HUES48 (cell line): ENCODE measurements around the gene ABCG8.

Experiments
- H3K27ac ChIP-seq: one replicate; pipeline ENCODE4 v1.7.0; 2013; ENCODE audit warnings: low read depth, low read length, inconsistent platforms
- H3K27me3 ChIP-seq: 2 replicates; pipeline ENCODE4 v1.6.1; 2013; ENCODE audit warnings: mild to moderate bottlenecking, low read length; ENCODE audit not compliant: control insufficient read depth, insufficient read depth
- H3K36me3 ChIP-seq: 2 replicates; pipeline ENCODE4 v1.6.1; 2013; ENCODE audit warnings: low read length; ENCODE audit not compliant: control insufficient read depth, insufficient read depth
- H3K4me1 ChIP-seq: 2 replicates; pipeline ENCODE4 v1.6.1; 2013; ENCODE audit warnings: mild to moderate bottlenecking, low read length; ENCODE audit not compliant: control insufficient read depth, insufficient read depth
- H3K4me3 ChIP-seq: 2 replicates; pipeline ENCODE4 v1.5.1; 2013; ENCODE audit warnings: mild to moderate bottlenecking, low read depth, low read length
- H3K9ac ChIP-seq: 2 replicates; pipeline ENCODE4 v1.6.1; 2013; ENCODE audit warnings: mild to moderate bottlenecking, low read depth, low read length, moderate library complexity
- H3K9me3 ChIP-seq: 2 replicates; pipeline ENCODE4 v1.6.1; 2013; ENCODE audit warnings: low read length; ENCODE audit not compliant: control insufficient read depth, insufficient read depth

The ABCG8 gene

GRCh38 chr2:43925431-43925830 is 86.7 kb downstream of the ABCG8 start:
- Histone ChIP-seq H3K9ac (no peak overlapping the region), H3K4me3 (no peak overlapping the region), H3K27me3 (no peaks in the 10 kb centered on the region), H3K36me3 (peaks cover 99% of the 10 kb centered on the region), H3K9me3 (no peaks in the 10 kb centered on the region), H3K4me1 (no peaks in the 10 kb centered on the region), H3K27ac (no peak overlapping the region)

DNA sequence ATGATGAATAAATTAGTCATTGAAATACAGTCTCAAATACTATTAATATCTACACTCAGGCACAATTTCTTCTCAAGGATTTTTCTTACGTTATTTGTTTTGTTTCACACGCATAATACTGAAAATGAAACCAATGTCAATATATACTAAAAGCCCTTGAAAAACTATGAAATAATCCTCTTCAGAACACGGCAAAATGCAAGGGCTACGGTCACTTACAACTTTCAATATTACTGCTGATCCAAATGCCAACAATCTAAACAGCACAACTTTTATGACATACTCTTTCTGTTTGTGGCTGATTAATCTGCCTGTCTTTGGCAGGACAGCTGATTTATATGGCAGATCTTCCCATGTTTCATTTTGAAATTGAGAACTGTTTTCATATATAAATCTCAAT is 88.7 kb downstream of the ABCG8 start:
- no peaks in the 10 kb centered on the region for H3K9me3 ChIP-seq
- H3K36me3 ChIP-seq: peaks cover 99% of the 10 kb centered on the region
- no peaks in the 10 kb centered on the region for H3K4me1 ChIP-seq
- H3K4me3 ChIP-seq: no peak overlapping the region
- H3K27me3 ChIP-seq: no peaks in the 10 kb centered on the region
- no peak overlapping the region for H3K9ac ChIP-seq
- H3K27ac ChIP-seq: no peak overlapping the region

- H3K27me3 ChIP-seq: no peaks in the 10 kb centered on the region
- H3K9me3 ChIP-seq: no peaks in the 10 kb centered on the region
- H3K36me3 ChIP-seq: peaks cover 96% of the 10 kb centered on the region
- H3K4me3 ChIP-seq: no peak overlapping the region
- H3K4me1 ChIP-seq: no peaks in the 10 kb centered on the region
- no peak overlapping the region for H3K9ac ChIP-seq
- no peak overlapping the region for H3K27ac ChIP-seq
Measured at GRCh38 chr2:43931293-43931692, 92.5 kb downstream of the ABCG8 start.
